ENCODE measurements around the gene CAMTA1.

DNA sequence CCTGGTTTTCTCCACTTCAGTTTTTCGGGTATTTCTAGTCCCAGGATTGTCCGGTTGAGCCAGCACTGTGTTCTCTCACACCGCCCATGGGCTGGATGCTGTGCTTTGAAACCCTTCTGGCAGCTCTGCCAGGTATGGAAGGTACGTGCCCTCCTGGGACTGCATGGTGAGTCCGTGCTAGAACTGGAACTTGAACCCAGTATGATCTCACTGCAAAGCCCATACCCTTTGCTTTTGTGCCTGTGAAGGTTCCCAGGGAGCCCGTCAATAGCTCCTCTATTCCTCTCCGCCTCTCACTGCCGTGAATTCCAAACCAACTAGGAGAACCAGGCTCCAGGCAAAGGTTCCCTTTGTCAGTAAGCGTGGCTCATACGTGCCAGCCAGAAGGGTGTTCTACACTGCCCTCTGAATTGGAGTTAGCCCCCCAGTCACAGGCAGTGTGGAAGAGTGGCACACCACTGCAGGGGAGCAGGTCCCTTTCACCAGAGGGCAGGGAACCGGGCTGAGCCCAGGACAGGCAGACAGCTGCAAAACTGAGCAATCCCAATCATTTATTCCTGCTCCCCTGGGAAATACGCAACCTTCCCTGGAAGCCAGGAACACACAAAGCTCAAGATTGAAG is 310.2 kb downstream of the CAMTA1 start:
- TF ChIP-seq, protein P1, sequence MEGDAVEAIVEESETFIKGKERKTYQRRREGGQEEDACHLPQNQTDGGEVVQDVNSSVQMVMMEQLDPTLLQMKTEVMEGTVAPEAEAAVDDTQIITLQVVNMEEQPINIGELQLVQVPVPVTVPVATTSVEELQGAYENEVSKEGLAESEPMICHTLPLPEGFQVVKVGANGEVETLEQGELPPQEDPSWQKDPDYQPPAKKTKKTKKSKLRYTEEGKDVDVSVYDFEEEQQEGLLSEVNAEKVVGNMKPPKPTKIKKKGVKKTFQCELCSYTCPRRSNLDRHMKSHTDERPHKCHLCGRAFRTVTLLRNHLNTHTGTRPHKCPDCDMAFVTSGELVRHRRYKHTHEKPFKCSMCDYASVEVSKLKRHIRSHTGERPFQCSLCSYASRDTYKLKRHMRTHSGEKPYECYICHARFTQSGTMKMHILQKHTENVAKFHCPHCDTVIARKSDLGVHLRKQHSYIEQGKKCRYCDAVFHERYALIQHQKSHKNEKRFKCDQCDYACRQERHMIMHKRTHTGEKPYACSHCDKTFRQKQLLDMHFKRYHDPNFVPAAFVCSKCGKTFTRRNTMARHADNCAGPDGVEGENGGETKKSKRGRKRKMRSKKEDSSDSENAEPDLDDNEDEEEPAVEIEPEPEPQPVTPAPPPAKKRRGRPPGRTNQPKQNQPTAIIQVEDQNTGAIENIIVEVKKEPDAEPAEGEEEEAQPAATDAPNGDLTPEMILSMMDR (IDR thresholded peaks at IDR 0.05), result no peak
- no peak for TF ChIP-seq SIN3A (IDR thresholded peaks at IDR 0.05; ENCODE audit: borderline replicate concordance, insufficient read depth, low read depth, low read length)
- TF ChIP-seq, protein P2, sequence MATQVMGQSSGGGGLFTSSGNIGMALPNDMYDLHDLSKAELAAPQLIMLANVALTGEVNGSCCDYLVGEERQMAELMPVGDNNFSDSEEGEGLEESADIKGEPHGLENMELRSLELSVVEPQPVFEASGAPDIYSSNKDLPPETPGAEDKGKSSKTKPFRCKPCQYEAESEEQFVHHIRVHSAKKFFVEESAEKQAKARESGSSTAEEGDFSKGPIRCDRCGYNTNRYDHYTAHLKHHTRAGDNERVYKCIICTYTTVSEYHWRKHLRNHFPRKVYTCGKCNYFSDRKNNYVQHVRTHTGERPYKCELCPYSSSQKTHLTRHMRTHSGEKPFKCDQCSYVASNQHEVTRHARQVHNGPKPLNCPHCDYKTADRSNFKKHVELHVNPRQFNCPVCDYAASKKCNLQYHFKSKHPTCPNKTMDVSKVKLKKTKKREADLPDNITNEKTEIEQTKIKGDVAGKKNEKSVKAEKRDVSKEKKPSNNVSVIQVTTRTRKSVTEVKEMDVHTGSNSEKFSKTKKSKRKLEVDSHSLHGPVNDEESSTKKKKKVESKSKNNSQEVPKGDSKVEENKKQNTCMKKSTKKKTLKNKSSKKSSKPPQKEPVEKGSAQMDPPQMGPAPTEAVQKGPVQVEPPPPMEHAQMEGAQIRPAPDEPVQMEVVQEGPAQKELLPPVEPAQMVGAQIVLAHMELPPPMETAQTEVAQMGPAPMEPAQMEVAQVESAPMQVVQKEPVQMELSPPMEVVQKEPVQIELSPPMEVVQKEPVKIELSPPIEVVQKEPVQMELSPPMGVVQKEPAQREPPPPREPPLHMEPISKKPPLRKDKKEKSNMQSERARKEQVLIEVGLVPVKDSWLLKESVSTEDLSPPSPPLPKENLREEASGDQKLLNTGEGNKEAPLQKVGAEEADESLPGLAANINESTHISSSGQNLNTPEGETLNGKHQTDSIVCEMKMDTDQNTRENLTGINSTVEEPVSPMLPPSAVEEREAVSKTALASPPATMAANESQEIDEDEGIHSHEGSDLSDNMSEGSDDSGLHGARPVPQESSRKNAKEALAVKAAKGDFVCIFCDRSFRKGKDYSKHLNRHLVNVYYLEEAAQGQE (IDR thresholded peaks at IDR 0.05; ENCODE audit: insufficient read depth in 1 of 2, low read depth in 2 of 2, low read length in 1 of 2), result no peak
